GM18858 (cell line): ENCODE results near the gene FTSJ3.
"Not testable (repeated sequence)": the region's sequence is repeated elsewhere in the genome, so short reads cannot be mapped to it uniquely, and the experiment has no call there.

Experiments used
- ATAC-seq: cut with Tn5 transposase; IDR thresholded peaks from one replicate; pipeline ENCODE4 v1.9.1; 2021; ENCODE audit not compliant: unreplicated experiment

FTSJ3 gene

GRCh38 chr17:63827002-63827800, at the start of gene FTSJ3, which contains the start of gene PSMC5:
FTSJ3 (minus strand) TSS chr17:63827663; CDS start chr17:63826902, 761 bp downstream.
PSMC5 (plus strand) TSS chr17:63827431; CDS start chr17:63827491, 60 bp downstream.
- ATAC-seq: peak; percentile 61

DNA sequence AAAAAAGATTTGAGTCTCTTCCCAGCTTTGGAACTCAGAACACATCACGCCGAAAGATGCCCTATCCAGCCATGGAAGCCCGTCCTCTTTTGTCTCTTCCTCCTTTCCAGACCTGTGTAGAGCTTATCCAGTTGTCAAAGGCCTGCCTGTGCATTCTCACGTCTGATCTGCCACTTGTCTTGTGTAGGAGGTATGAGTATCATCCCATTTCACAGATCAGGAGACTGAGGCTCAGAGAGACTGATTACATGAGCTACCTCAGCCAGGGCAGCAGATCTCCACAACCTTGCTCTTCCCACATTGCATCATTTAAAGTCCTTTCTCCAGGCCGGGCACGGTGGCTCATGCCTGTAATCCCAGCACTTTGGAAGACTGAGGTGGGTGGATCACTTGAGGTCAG, 47.2 kb upstream of the FTSJ3 start:
- not testable (repeated sequence) for ATAC-seq

DNA sequence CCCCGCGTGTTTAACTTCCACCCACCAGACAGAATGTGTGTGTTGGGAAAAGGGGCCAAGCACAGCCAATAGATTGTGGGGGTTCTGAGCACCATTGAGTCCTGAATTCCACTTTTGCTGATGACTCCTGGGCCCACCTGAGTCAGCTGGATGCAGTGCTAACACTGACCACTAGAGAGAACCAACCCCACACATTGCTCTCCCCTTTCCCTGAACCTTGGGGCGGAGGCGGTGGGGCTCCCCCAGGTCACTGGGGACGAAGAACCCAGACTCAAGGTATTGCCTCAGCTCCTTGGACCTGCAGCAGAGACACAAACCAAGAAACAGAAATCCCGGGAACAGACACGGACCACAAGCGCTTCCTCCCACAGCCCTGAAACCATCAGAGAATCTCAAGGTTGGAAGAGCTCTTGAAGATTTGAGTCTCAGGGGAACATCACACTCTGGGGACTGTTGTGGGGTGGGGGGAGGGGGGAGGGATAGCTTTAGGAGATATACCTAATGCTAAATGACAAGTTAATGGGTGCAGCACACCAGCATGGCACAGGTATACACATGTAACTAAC, 46.7 kb upstream of the FTSJ3 start:
- not testable (repeated sequence) for ATAC-seq

- not testable (repeated sequence) for ATAC-seq
These were observed 46.1 kb upstream of the FTSJ3 start, which contains the start of gene CSH2 for GRCh38 chr17:63873577-63873976. CSH2 (minus strand) TSS chr17:63873677; CDS start chr17:63873614, 63 bp downstream.

DNA sequence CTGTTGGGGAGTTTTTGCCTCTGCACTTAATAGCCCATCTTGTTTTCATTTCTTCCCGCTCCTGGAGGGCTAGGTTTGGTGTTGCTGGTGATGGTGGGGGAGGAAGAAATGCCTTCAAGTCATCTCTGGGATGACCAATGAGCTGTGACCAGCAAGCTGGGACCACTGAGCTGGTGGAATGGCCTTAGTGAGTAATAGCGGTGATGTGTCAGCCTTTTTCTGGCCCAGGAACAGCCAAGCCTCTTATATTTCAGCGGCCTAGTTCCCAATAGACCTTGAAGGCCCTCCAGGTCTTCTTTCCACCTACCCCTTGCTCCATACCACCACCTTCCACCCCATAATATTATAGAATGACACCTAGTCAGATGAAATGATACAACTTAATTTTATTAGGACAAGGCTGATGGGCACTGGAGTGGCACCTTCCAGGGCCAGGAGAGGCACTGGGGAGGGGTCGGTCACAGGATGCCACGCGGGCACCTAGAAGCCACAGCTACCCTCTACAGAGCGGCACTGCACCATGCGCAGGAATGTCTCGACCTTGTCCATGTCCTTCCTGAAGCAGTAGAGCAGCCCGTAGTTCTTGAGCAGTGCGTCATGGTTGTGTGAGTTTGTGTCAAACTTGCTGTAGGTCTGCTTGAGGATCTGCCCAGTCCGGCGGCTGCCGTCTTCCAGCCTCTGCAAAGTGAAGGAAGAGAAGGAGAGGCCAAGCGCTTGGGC, 44.3 kb upstream of the FTSJ3 start:
- not testable (repeated sequence) for ATAC-seq

- not testable (repeated sequence) for ATAC-seq
These were observed 42.8 kb upstream of the FTSJ3 start for GRCh38 chr17:63870292-63870665.

DNA sequence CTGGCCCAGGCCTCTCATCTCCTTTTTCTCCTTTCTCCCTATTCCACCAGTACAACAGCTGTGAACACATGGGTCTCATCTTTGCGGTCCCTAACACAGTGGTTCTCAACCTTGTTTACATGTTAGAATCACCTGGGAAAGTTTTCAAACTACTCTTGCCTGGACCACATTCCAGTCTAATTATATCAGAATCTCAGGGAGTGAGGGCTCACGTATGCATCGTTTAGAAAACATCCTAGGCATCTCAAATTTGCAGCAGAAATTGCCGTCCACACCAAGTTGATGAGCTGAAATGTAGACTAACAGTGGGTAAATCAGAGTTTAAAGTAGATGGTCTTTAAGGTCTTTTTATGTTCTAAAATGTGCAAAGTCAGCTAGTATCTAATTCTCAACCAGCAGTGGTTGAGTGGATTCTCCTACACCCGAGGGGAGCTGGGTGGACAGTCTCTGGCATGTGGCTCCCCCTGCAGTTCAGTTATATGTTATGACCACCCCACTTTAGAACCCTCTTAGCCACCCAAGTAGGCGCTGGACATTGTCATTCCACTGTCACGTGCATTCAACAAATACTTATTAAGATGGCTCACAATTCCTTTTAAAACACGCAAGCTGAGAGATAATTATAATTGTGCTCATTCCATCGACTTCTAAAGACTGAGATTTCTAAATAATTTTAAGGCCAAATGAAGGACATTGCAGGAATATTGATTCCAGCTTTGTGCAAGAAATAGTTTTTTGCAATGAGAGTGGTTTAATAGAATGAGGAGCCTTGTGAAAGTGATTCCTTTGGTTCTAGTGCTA, 42.2 kb upstream of the FTSJ3 start:
- ATAC-seq: not testable (repeated sequence)

- ATAC-seq: not testable (repeated sequence)
These were observed 39.2 kb upstream of the FTSJ3 start for GRCh38 chr17:63866625-63867024.

DNA sequence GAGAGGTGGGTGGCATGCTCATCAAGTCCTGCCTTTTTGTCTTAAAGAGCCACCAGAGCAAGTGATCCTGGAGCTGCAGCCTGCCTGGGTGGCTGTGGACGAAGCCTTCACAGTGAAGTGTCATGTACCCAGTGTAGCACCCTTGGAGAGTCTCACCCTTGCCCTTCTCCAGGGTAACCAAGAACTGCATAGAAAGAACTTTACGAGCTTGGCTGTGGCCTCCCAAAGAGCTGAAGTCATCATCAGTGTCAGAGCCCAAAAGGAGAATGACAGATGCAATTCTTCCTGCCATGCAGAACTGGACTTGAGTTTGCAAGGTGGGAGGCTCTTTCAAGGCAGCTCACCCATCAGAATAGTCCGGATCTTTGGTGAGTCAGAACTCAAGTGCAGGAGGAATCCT, 31.8 kb upstream of the FTSJ3 start:
- no peak for ATAC-seq

GRCh38 chr17:63856425-63856824, 29.0 kb upstream of the FTSJ3 start:
- not testable (repeated sequence) for ATAC-seq

- no peak for ATAC-seq
These were observed 27.7 kb upstream of the FTSJ3 start for GRCh38 chr17:63855185-63855584.

- ATAC-seq: no peak
These were observed 27.2 kb upstream of the FTSJ3 start for GRCh38 chr17:63854709-63855108.

GRCh38 chr17:63853260-63853659, 25.8 kb upstream of the FTSJ3 start:
- ATAC-seq: no peak

DNA sequence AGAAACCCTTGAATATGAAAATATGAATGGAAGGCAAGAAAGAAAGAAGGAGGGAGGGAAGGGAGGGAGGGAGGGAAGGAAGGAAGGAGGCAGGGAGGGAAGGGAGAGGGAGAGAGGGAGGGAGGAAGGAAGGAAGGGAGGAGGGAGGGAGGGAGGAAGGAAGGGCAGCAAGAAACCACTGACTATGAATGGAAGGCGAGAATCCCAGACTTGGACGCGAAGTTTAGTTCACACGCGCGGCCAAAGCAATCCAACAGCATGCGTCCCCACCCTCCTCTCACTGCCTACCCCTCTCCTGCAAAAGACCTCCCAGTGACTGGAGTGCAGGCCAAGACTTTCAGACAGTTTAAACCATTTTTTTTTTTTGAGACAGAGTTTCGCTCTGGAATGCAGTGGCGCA, 22.9 kb upstream of the FTSJ3 start:
- ATAC-seq: no peak

GRCh38 chr17:63848834-63849689, 21.6 kb upstream of the FTSJ3 start:
- ATAC-seq: no peak

- no peak for ATAC-seq
These were observed 20.2 kb upstream of the FTSJ3 start for GRCh38 chr17:63847525-63848249.

- ATAC-seq: no peak
These were observed 18.0 kb upstream of the FTSJ3 start for GRCh38 chr17:63845509-63845908.

- no peak for ATAC-seq
These were observed 16.6 kb upstream of the FTSJ3 start for GRCh38 chr17:63843910-63844677.
